Heart left ventricle (tissue), 13 donors: ENCODE data around the gene ARRDC1.

ENCODE experiments used
- CTCF ChIP-seq, 12 donors: fragments of 200-600 bp; sonication (generic) in 4 of 12; IDR thresholded peaks; one replicate each; pipeline versions ENCODE4 v1.5.0 to v1.8.0; 2018 to 2022; ENCODE audit warnings: antibody characterized with exemption in 12 of 12, mild to moderate bottlenecking in 5 of 12
- POLR2A ChIP-seq, 2 donors: fragments of 450-650 bp; IDR thresholded peaks; one replicate each; pipeline ENCODE4 v1.6.1; 2017; ENCODE audit warnings: antibody characterized with exemption in 2 of 2, mild to moderate bottlenecking in 2 of 2, moderate library complexity in 2 of 2
- donor health status: ischemic (EF 13 %, LVEDD 7.1; RV severe dilation, severe dysfunction).
- donor health status: DM: no; HTN: yes; CAD: no.
- donor health status: DM: no; HTN: no; CAD: no.
- donor health status: ischemic (EF 25% LVEDD 6.9; RV normal size, moderate dysfunction).
- donor health status: ischemic (EF 25% LVEDD 5.7; RV mildly dilated, moderate dysfunction).
- donor health status: ischemic (EF 35%, LVEDD 5.7; RV mildly dilated, moderate dysfunction).
- donor health status: nonischemic (EF 11% LVEDD 7.7; RV severe dilation, severe dysfunction).
- donor health status: DM: yes; HTN: yes; CAD: no.
- donor health status: PGD.
- donor health status: ischemic (EF 29% LVEDD 5.4; RV normal size, mild dysfunction).
- donor health status: nonischemic (EF 23%, LVEDD 6.1; RV moderate dilation, normal function).

- no peak for TF ChIP-seq CTCF (IDR thresholded peaks at IDR 0.05)
- TF ChIP-seq POLR2A (IDR thresholded peaks at IDR 0.05), result no peak
Measured at GRCh38 chr9:137663584-137663983, 58.1 kb downstream of the ARRDC1 start.
